MG63 (cell line): ENCODE results near the gene GPHN. TPM values are rescaled to one million over a fixed set of nuclear protein-coding genes. Genes with fewer than 3 reads are reported as not detected.
"Not testable (repeated sequence)": the region's sequence is repeated elsewhere in the genome, so short reads cannot be mapped to it uniquely, and the experiment has no call there.

Experiments
- DNase-seq: peaks from one replicate; pipeline ENCODE4 v3.0.0-alpha.2; 2020
- H3K27me3 ChIP-seq: fragments of 250-450 bp; sonication (Bioruptor Pico); 2 replicates; pipeline ENCODE4 v1.5.1; 2020; ENCODE audit warnings: mild to moderate bottlenecking, moderate library complexity
- H3K36me3 ChIP-seq: fragments of 250-450 bp; sonication (Bioruptor Pico); 2 replicates; pipeline ENCODE4 v1.5.1; 2020; ENCODE audit warnings: mild to moderate bottlenecking, moderate library complexity
- H3K4me3 ChIP-seq: fragments of 250-450 bp; sonication (Bioruptor Pico); 2 replicates; pipeline ENCODE4 v1.5.1; 2020; ENCODE audit warnings: mild to moderate bottlenecking, moderate library complexity
- H3K9me3 ChIP-seq: fragments of 250-450 bp; sonication (Bioruptor Pico); 2 replicates; pipeline ENCODE4 v1.5.1; 2020; ENCODE audit warnings: mild to moderate bottlenecking, moderate library complexity
- total RNA-seq: library from RNA; depleted of rRNA; stranded (reverse); fragments of >200 nt; shearing (Covaris generic); gene quantifications from 2 replicates; pipeline ENCODE4 v1.2.3, GENCODE V29; 2014; ENCODE audit warnings: low replicate concordance

The GPHN gene
- total RNA-seq, 1 experiment from 2014 or later = 0.07 TPM

GRCh38 chr14:66758031-66758613 lies 250.2 kb downstream of the GPHN start:
- DNase-seq = no peak
- H3K9me3 ChIP-seq = no peaks in the 10 kb centered on the region
- no peaks in the 10 kb centered on the region for H3K36me3 ChIP-seq
- H3K27me3 ChIP-seq = no peaks in the 10 kb centered on the region
- H3K4me3 ChIP-seq = no peak overlapping the region

- no peak overlapping the region for H3K4me3 ChIP-seq
- DNase-seq = no peak
These were observed 264.2 kb downstream of the GPHN start for GRCh38 chr14:66772146-66772545.

DNA sequence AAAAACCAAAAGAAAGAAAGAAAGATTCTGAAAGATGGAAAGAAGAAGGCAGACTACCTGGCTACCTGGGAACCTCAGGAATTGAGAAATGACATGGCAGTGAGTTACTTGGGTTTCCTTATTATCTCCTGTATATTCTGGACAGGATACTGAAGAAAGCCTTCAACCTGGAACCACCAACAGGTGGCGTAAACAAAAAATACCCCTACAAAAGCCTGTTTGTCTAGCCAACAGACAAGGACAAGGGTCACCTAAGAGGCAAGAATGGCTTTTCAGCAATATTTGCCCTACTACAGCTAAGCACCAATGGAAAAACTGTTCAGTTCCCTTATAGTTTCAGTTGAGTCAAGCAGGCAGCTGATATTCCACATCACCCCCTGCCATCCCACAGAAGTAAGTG lies 274.9 kb downstream of the GPHN start:
- Histone ChIP-seq H3K36me3 (no peaks in the 10 kb centered on the region), H3K27me3 (no peaks in the 10 kb centered on the region), H3K4me3 (no peak overlapping the region), H3K9me3 (no peaks in the 10 kb centered on the region)
- no peak for DNase-seq

More at GRCh38 chr14:66772146-66772545, 264.2 kb downstream of the GPHN start:
- no peaks in the 10 kb centered on the region for H3K9me3 ChIP-seq
- H3K27me3 ChIP-seq = no peaks in the 10 kb centered on the region
- no peaks in the 10 kb centered on the region for H3K36me3 ChIP-seq

DNA sequence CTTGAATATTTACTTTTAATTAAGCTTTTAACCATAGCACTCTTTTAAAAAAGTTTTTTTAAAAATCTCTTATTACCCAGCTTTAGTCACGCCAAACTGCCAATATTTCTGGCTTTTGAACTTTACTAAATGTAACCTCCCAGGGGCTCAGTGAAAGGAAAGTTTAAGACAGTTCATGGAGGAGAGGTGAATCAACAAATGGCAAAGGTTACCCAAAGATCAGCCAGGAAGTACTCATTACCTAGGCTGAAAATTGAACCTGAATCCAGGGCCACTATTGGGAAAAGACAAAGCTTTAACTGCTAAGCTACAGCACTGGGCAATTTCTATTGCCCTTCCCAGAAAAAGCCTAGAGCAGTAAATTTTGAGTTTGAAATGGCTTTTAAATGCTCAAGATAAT lies 282.2 kb downstream of the GPHN start:
- no peak for DNase-seq
- no peaks in the 10 kb centered on the region for H3K36me3 ChIP-seq
- no peaks in the 10 kb centered on the region for H3K9me3 ChIP-seq
- H3K27me3 ChIP-seq = no peaks in the 10 kb centered on the region
- no peak overlapping the region for H3K4me3 ChIP-seq

DNA sequence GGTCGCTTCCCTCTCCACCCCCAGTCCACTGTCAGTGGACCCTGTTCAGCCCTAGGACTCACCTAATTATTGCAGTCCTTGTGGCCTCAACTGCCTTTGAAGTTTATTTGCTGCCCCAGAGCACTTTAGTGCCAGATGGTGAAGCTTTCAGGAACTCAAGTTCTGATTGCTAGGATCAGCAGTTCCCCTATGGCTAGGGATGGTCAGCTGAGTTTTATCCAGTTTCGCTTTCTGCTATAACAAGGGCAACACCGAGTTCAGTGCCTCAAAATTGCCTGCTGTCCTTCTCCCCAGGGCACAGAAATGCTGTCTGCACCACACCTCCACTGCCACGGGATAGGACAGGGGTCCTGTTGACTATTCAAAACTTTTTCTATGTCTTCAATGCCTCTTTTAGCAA lies 295.0 kb downstream of the GPHN start:
- DNase-seq = no peak
- H3K9me3 ChIP-seq = no peaks in the 10 kb centered on the region
- H3K4me3 ChIP-seq = no peak overlapping the region
- H3K27me3 ChIP-seq = no peaks in the 10 kb centered on the region
- H3K36me3 ChIP-seq = no peaks in the 10 kb centered on the region

- no peak for DNase-seq
- Histone ChIP-seq H3K4me3 (no peak overlapping the region), H3K36me3 (no peaks in the 10 kb centered on the region), H3K27me3 (no peaks in the 10 kb centered on the region), H3K9me3 (no peaks in the 10 kb centered on the region)
These were observed 296.2 kb downstream of the GPHN start for GRCh38 chr14:66804141-66804540.

DNA sequence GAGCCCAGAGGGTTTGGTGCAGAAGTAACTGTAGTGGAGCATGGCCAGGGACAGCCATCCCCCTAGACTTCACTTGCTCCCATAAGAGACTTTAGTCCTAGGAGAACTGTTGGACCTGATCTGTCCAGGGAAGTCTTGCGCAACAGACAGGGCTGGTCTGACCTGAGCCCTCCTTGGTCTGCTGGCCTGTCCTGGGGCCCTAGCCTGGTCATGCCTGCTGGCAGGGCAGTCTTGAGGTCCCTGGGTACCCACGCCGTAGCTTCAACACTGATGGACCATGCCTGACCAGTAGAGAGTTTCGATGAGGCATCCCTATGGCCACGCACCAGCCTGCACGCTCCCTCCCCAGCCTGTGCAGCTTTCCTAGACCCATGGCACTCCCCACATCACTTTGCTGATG lies 305.7 kb downstream of the GPHN start:
- Histone ChIP-seq H3K9me3 (no peaks in the 10 kb centered on the region), H3K36me3 (no peaks in the 10 kb centered on the region), H3K27me3 (no peaks in the 10 kb centered on the region), H3K4me3 (no peak overlapping the region)
- DNase-seq = no peak

GRCh38 chr14:66815687-66816086 lies 307.7 kb downstream of the GPHN start:
- DNase-seq = no peak
- Histone ChIP-seq H3K36me3 (no peaks in the 10 kb centered on the region), H3K9me3 (no peaks in the 10 kb centered on the region), H3K4me3 (no peak overlapping the region), H3K27me3 (no peaks in the 10 kb centered on the region)

DNA sequence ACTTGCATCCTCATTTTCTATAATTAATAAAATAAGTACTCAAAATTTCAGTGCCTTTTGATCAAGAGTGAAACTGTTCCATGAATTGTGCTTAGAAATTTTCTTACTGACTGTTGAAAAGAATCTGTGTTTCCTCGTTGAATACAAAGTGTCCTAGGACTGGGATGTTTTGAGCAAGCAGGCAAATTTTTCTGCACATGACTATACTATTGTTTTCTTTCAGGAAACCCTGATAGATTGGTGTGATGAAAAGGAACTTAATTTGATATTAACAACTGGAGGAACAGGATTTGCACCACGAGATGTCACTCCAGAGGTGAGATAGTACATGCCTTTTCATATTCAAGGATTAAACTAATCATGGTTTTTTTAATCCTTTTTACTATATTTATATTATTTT lies 316.3 kb downstream of the GPHN start:
- Histone ChIP-seq H3K36me3 (no peaks in the 10 kb centered on the region), H3K4me3 (no peak overlapping the region), H3K27me3 (no peaks in the 10 kb centered on the region), H3K9me3 (no peaks in the 10 kb centered on the region)
- DNase-seq = no peak

DNA sequence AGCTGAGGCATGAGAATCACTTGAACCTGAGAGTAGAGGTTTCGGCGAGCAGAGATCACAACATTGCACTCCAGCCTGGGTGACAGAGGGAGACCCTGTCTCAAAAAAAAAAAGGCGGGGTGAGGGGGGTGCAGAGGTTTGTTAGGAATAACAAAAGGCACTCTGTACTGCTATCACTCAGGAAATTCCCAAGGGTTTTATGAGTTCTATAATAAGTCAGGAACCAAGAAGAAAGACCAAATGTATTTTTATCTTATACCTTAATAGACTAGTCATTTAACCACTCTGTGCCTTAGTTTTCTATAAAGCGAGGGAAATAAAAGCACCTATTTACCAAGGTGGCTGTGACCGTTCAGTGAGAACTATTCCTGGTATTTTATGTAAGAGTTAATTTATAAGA lies 319.2 kb downstream of the GPHN start:
- Histone ChIP-seq H3K36me3 (no peaks in the 10 kb centered on the region), H3K27me3 (no peaks in the 10 kb centered on the region), H3K9me3 (no peaks in the 10 kb centered on the region), H3K4me3 (no peak overlapping the region)
- DNase-seq = no peak

DNA sequence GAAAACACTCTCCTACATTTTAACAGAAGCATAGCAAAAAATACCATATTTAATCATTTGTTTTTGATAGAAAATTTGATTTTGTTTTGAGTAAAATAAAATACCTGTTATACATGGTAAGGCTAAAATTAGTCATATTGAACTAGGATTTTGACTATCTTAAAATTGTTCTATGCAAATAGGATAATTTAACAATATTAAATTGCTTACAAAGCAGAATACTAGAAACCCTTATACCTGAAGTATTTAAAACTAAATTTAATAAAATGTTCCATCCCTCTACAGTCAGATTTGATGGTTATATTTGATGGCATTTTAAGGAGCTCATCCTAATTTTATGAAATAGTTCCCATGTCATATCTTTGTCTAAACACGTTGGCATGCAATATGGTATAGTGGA lies 323.2 kb downstream of the GPHN start:
- no peak overlapping the region for H3K4me3 ChIP-seq
- no peaks in the 10 kb centered on the region for H3K27me3 ChIP-seq
- H3K36me3 ChIP-seq = no peaks in the 10 kb centered on the region
- no peak for DNase-seq
- H3K9me3 ChIP-seq = no peaks in the 10 kb centered on the region

DNA sequence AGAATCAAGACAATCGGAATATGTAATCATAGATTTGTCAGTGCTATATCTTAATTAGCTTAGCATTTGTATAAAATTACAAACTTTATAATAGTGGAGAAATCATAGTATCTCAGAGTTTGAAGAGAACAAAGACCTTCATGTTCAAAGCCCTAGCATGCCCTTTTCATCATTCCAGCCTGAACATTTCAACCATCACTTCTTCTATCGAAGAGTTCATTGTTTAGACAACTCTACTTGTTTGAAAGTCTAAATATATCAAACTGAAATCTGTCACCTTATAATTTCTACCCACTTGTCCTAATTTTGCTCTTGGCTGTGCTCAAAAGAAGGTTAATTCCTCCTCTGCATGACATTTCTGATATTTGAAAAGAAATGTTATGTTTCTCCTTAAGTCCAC lies 325.9 kb downstream of the GPHN start:
- Histone ChIP-seq H3K36me3 (no peaks in the 10 kb centered on the region), H3K9me3 (no peaks in the 10 kb centered on the region), H3K4me3 (no peak overlapping the region), H3K27me3 (no peaks in the 10 kb centered on the region)
- DNase-seq = no peak

GRCh38 chr14:66837436-66837835 lies 329.5 kb downstream of the GPHN start:
- not testable (repeated sequence) for H3K36me3 ChIP-seq, H3K4me3 ChIP-seq, DNase-seq, H3K27me3 ChIP-seq, H3K9me3 ChIP-seq

DNA sequence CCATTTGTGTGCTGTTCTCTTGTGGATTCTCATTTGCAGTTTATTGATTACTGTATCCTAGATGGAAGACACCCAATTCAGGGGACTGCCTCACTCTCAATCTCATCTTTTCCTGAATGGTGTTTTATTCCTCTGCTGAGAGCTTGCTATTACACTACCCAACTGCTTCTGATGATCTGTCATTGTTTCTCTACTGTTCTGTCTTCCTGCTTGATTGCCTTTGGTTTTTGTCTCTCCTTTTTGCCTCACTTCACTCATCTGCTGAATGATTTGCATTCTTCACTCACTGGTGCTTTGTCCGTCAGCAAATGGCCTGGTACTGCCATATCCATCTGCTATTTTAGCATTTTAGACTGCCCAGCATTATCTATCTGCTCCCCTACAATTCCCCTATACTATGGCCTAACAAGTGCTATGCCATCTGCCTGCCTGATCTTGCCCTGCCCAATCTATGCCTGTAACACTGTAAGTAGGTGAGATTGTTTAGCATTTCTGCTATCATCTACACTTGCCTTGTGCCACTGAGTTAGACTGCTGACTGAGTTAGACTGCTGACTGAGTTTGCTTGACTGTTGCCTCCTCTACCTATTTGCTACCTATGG lies 335.1 kb downstream of the GPHN start:
- no peak overlapping the region for H3K4me3 ChIP-seq
- H3K36me3 ChIP-seq = no peaks in the 10 kb centered on the region
- DNase-seq = no peak
- H3K9me3 ChIP-seq = no peaks in the 10 kb centered on the region
- no peaks in the 10 kb centered on the region for H3K27me3 ChIP-seq

DNA sequence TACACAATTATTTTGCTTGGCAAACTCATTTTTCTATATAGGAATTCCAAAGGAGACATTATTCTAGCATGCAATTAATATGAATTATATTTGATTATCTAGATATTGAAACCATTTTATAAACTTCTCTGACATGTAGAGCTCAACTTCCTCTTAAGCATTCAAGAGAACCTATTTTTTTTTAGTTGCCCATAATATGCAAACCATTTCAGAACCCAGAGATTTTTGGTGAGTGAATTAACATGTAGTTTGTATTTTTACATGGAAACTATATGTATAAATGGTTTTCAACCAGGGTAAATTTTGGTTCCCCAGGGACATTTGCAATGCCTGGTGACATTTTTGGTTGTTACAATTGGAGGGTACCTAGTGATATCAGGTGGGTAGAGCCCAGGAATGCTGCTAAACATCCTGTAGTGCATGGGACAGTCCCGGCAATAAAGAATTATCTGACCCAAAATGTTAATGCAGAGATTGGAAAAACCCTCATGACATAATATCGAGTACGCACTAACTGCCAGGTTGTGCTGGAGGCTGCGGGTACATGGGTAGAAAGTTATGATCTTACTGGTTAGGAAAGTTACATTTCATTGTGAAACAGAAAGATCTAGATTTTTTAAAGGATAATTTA lies 342.4 kb downstream of the GPHN start:
- H3K4me3 ChIP-seq = no peak overlapping the region
- no peaks in the 10 kb centered on the region for H3K9me3 ChIP-seq
- H3K36me3 ChIP-seq = no peaks in the 10 kb centered on the region
- no peaks in the 10 kb centered on the region for H3K27me3 ChIP-seq
- no peak for DNase-seq

DNA sequence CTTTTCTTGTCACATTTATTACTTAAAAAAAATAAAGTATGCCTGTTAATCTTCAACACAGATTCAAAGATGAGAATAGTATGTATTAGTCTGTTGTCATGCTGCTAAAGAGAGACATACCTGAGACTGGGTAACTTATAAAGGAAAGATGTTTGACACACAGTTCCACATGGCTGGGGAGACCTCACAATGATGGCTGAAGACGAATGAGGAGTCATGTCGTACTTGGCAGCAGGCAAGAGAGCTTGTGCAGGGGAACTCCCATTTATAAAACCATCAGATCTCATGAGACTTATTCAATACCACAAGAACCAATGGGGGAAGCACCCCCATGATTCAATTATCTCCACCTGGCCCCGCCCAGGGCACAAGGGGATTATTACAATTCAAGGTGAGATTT lies 345.4 kb downstream of the GPHN start:
- no peaks in the 10 kb centered on the region for H3K9me3 ChIP-seq
- H3K27me3 ChIP-seq = no peaks in the 10 kb centered on the region
- DNase-seq = no peak
- H3K36me3 ChIP-seq = no peaks in the 10 kb centered on the region
- no peak overlapping the region for H3K4me3 ChIP-seq

DNA sequence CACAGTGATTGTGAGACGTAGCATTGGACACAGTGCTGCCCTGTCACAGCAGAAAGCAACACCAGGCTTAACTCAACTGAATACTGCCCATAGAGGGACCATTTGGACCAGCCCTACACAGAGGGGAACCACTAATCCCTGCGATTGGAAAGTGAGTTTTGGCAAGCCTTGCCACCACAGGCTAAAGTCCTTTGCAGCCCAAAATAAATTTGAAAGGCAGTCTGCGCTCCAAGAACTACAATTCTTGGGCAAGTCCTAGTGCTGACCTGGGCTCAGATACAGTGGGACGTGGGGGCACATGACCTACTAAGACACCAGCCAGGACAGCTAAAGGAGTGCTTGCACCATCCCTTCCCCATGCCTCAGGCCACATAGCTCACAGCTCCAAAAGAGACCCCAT lies 349.9 kb downstream of the GPHN start:
- no peak overlapping the region for H3K4me3 ChIP-seq
- H3K36me3 ChIP-seq = no peaks in the 10 kb centered on the region
- DNase-seq = no peak
- H3K27me3 ChIP-seq = no peaks in the 10 kb centered on the region
- H3K9me3 ChIP-seq = no peaks in the 10 kb centered on the region

GRCh38 chr14:66859063-66859671 lies 351.2 kb downstream of the GPHN start:
- Histone ChIP-seq H3K4me3 (no peak overlapping the region), H3K9me3 (no peaks in the 10 kb centered on the region), H3K36me3 (no peaks in the 10 kb centered on the region), H3K27me3 (no peaks in the 10 kb centered on the region)
- DNase-seq = no peak
